CD8-positive, alpha-beta memory T cell (primary cell): ENCODE results near the gene NSUN2. TPM values are rescaled to one million over a fixed set of nuclear protein-coding genes. Genes with fewer than 3 reads are reported as not detected.

Source experiments
- CTCF ChIA-PET: fragments of 350-600 bp; sonication (Branson Sonifier 250); formaldehyde crosslinking; loops from one replicate; lab custom pipeline; 2021; ENCODE audit warnings: antibody characterized with exemption; lab: Charles Lee
- POLR2A ChIA-PET: fragments of 350-600 bp; sonication (Branson Sonifier 250); formaldehyde crosslinking; loops from one replicate; lab custom pipeline; 2021; ENCODE audit warnings: antibody characterized with exemption; lab: Charles Lee
- DNase-seq, 5 donors: peaks; one replicate each; pipeline versions ENCODE4 v3.0.0 to v3.0.0-alpha.2; 2020 to 2022; ENCODE audit warnings: mixed read lengths in 1 of 5
- H3K27ac ChIP-seq: one replicate; pipeline ENCODE4 v1.7.0; 2013; ENCODE audit warnings: low read depth, mild to moderate bottlenecking, low read length, moderate library complexity
- H3K27me3 ChIP-seq: 2 replicates; pipeline ENCODE4 v1.7.0; 2013; ENCODE audit warnings: low read length, mild to moderate bottlenecking; ENCODE audit not compliant: insufficient read depth, poor library complexity, severe bottlenecking
- H3K36me3 ChIP-seq: 2 replicates; pipeline ENCODE4 v1.7.0; 2013; ENCODE audit warnings: mild to moderate bottlenecking, low read length, moderate library complexity; ENCODE audit not compliant: insufficient read depth
- H3K4me1 ChIP-seq: 2 replicates; pipeline ENCODE4 v1.7.0; 2013; ENCODE audit warnings: mild to moderate bottlenecking, low read length, moderate library complexity; ENCODE audit not compliant: insufficient read depth
- H3K4me3 ChIP-seq: 2 replicates; pipeline ENCODE4 v1.7.0; 2013; ENCODE audit warnings: mild to moderate bottlenecking, low read length
- H3K9me3 ChIP-seq: 2 replicates; pipeline ENCODE4 v1.7.0; 2013; ENCODE audit warnings: mild to moderate bottlenecking, low read length
- H3K27ac Mint-ChIP-seq, 8 donors: one replicate each; pipeline ENCODE4 v1.8.0; 2020 to 2021; ENCODE audit warnings: mixed read lengths in 8 of 8, mild to moderate bottlenecking in 6 of 8, inconsistent platforms in 3 of 8, moderate library complexity in 3 of 8
- H3K27me3 Mint-ChIP-seq, 2 donors: one replicate each; pipeline ENCODE4 v1.8.0; 2020 to 2021; ENCODE audit warnings: mixed read lengths in 2 of 2, mild to moderate bottlenecking in 1 of 2, moderate library complexity in 1 of 2
- H3K36me3 Mint-ChIP-seq, 3 donors: one replicate each; pipeline ENCODE4 v1.8.0; 2020 to 2021; ENCODE audit warnings: mixed read lengths in 3 of 3, inconsistent platforms in 1 of 3, mild to moderate bottlenecking in 1 of 3
- H3K4me1 Mint-ChIP-seq, 3 donors: one replicate each; pipeline ENCODE4 v1.8.0; 2020 to 2021; ENCODE audit warnings: mixed read lengths in 3 of 3, inconsistent platforms in 1 of 3, mild to moderate bottlenecking in 1 of 3
- H3K4me3 Mint-ChIP-seq, 7 donors: one replicate each; pipeline ENCODE4 v1.8.0; 2020 to 2021; ENCODE audit warnings: mixed read lengths in 7 of 7, mild to moderate bottlenecking in 6 of 7, moderate library complexity in 4 of 7, inconsistent platforms in 2 of 7
- H3K9me3 Mint-ChIP-seq, 5 donors: one replicate each; pipeline ENCODE4 v1.8.0; 2020 to 2022; ENCODE audit warnings: mixed read lengths in 5 of 5, mild to moderate bottlenecking in 3 of 5, moderate library complexity in 2 of 5, inconsistent platforms in 1 of 5
- polyA plus RNA-seq: library from polyadenylated mRNA; unstranded; fragments of 300-500 nt; fragmentation: Illumina TruSeq; gene quantifications from one replicate; pipeline ENCODE4 v1.2.3, GENCODE V29; 2021
- total RNA-seq, 2 experiments: library from RNA; stranded (reverse); gene quantifications; one replicate each; pipeline ENCODE4 v1.2.3, GENCODE V29; 2021

NSUN2 gene
- total and polyA plus RNA-seq, 3 experiments from 2014 or later, result 40.5 to 124 (median 120) TPM

GRCh38 chr5:6557807-6558575, 74.9 kb downstream of the NSUN2 start:
- H3K4me1 Mint-ChIP-seq, result no peaks in the 10 kb centered on the region
- no peaks in the 10 kb centered on the region for H3K4me1 ChIP-seq
- H3K27ac Mint-ChIP-seq, result no peak overlapping the region
- no peak for DNase-seq
- ChIA-PET POLR2A (no interaction called here), CTCF (no interaction called here)
- no peaks in the 10 kb centered on the region for H3K27me3 ChIP-seq
- no peaks in the 10 kb centered on the region for H3K36me3 Mint-ChIP-seq
- peaks cover 13 to 33% of the 10 kb centered on the region in 2 donors for H3K27me3 Mint-ChIP-seq
- no peaks in the 10 kb centered on the region for H3K36me3 ChIP-seq
- H3K9me3 ChIP-seq, result no peaks in the 10 kb centered on the region
- no peak overlapping the region for H3K27ac ChIP-seq
- H3K4me3 ChIP-seq, result no peak overlapping the region
- H3K4me3 Mint-ChIP-seq, result no peak overlapping the region
- H3K9me3 Mint-ChIP-seq, result peaks cover 0 to 2% (median 0%) of the 10 kb centered on the region in 5 donors

- H3K4me1 Mint-ChIP-seq, result no peaks in the 10 kb centered on the region
These were observed 76.1 kb downstream of the NSUN2 start for GRCh38 chr5:6556802-6557102.

GRCh38 chr5:6556089-6556801, 76.6 kb downstream of the NSUN2 start:
- Histone ChIP-seq H3K27me3 (no peaks in the 10 kb centered on the region), H3K27ac (no peak overlapping the region), H3K4me1 (no peaks in the 10 kb centered on the region), H3K9me3 (no peaks in the 10 kb centered on the region), H3K36me3 (no peaks in the 10 kb centered on the region), H3K4me3 (no peak overlapping the region)
- no peak overlapping the region for H3K27ac Mint-ChIP-seq
- DNase-seq, result no peak
- H3K27me3 Mint-ChIP-seq, result peaks cover 15 to 37% of the 10 kb centered on the region in 2 donors
- CTCF ChIA-PET, result no interaction called here
- H3K9me3 Mint-ChIP-seq, result peaks cover 0 to 2% (median 0%) of the 10 kb centered on the region in 5 donors
- POLR2A ChIA-PET, result no interaction called here
- no peaks in the 10 kb centered on the region for H3K36me3 Mint-ChIP-seq
- no peak overlapping the region for H3K4me3 Mint-ChIP-seq
- no peaks in the 10 kb centered on the region for H3K4me1 Mint-ChIP-seq

More at GRCh38 chr5:6556802-6557102, 76.1 kb downstream of the NSUN2 start:
- DNase-seq, result no peak
- Histone ChIP-seq H3K36me3 (no peaks in the 10 kb centered on the region), H3K9me3 (no peaks in the 10 kb centered on the region), H3K27ac (no peak overlapping the region), H3K4me1 (no peaks in the 10 kb centered on the region), H3K27me3 (no peaks in the 10 kb centered on the region), H3K4me3 (no peak overlapping the region)
- ChIA-PET CTCF (no interaction called here), POLR2A (no interaction called here)
- peaks cover 15 to 36% of the 10 kb centered on the region in 2 donors for H3K27me3 Mint-ChIP-seq
- no peak overlapping the region for H3K4me3 Mint-ChIP-seq
- H3K9me3 Mint-ChIP-seq, result peaks cover 0 to 2% (median 0%) of the 10 kb centered on the region in 5 donors
- H3K36me3 Mint-ChIP-seq, result no peaks in the 10 kb centered on the region
- no peak overlapping the region for H3K27ac Mint-ChIP-seq

- ChIA-PET POLR2A (no interaction called here), CTCF (no interaction called here)
- no peaks in the 10 kb centered on the region for H3K27me3 ChIP-seq
These were observed 78.0 kb downstream of the NSUN2 start for GRCh38 chr5:6554812-6555211.

GRCh38 chr5:6553972-6554371, 78.9 kb downstream of the NSUN2 start:
- H3K4me3 Mint-ChIP-seq, result no peak overlapping the region
- H3K4me1 ChIP-seq, result no peaks in the 10 kb centered on the region
- H3K36me3 Mint-ChIP-seq, result no peaks in the 10 kb centered on the region
- no peak overlapping the region for H3K4me3 ChIP-seq
- no peak overlapping the region for H3K27ac Mint-ChIP-seq
- ChIA-PET POLR2A (no interaction called here), CTCF (no interaction called here)
- no peaks in the 10 kb centered on the region for H3K9me3 Mint-ChIP-seq
- H3K36me3 ChIP-seq, result no peaks in the 10 kb centered on the region
- no peak for DNase-seq
- H3K27me3 Mint-ChIP-seq, result peaks cover 15 to 45% of the 10 kb centered on the region in 2 donors
- H3K4me1 Mint-ChIP-seq, result no peaks in the 10 kb centered on the region
- no peak overlapping the region for H3K27ac ChIP-seq
- H3K9me3 ChIP-seq, result no peaks in the 10 kb centered on the region
- H3K27me3 ChIP-seq, result no peaks in the 10 kb centered on the region

More at GRCh38 chr5:6554812-6555211, 78.0 kb downstream of the NSUN2 start:
- Mint-ChIP-seq H3K9me3 (no peaks in the 10 kb centered on the region), H3K4me1 (no peaks in the 10 kb centered on the region), H3K27me3 (peaks cover 15 to 45% of the 10 kb centered on the region in 2 donors), H3K27ac (no peak overlapping the region), H3K4me3 (no peak overlapping the region), H3K36me3 (no peaks in the 10 kb centered on the region)
- no peaks in the 10 kb centered on the region for H3K36me3 ChIP-seq
- no peak overlapping the region for H3K27ac ChIP-seq
- H3K4me3 ChIP-seq, result no peak overlapping the region
- H3K9me3 ChIP-seq, result no peaks in the 10 kb centered on the region
- no peak for DNase-seq
- H3K4me1 ChIP-seq, result no peaks in the 10 kb centered on the region

- Histone ChIP-seq H3K36me3 (no peaks in the 10 kb centered on the region), H3K9me3 (no peaks in the 10 kb centered on the region), H3K27ac (no peak overlapping the region), H3K4me3 (no peak overlapping the region), H3K4me1 (no peaks in the 10 kb centered on the region), H3K27me3 (no peaks in the 10 kb centered on the region)
- Mint-ChIP-seq H3K9me3 (no peaks in the 10 kb centered on the region), H3K4me3 (no peak overlapping the region), H3K36me3 (no peaks in the 10 kb centered on the region), H3K27ac (no peak overlapping the region), H3K27me3 (peaks cover 12 to 45% of the 10 kb centered on the region in 2 donors), H3K4me1 (no peaks in the 10 kb centered on the region)
- ChIA-PET POLR2A (no interaction called here), CTCF (no interaction called here)
- no peak for DNase-seq
These were observed 80.2 kb downstream of the NSUN2 start for GRCh38 chr5:6552612-6553011.

GRCh38 chr5:6551955-6552313, 80.9 kb downstream of the NSUN2 start:
- H3K36me3 ChIP-seq, result no peaks in the 10 kb centered on the region
- no peaks in the 10 kb centered on the region for H3K4me1 Mint-ChIP-seq
- ChIA-PET CTCF (no interaction called here), POLR2A (no interaction called here)
- H3K9me3 Mint-ChIP-seq, result no peaks in the 10 kb centered on the region
- H3K9me3 ChIP-seq, result no peaks in the 10 kb centered on the region
- H3K4me3 Mint-ChIP-seq, result no peak overlapping the region
- no peaks in the 10 kb centered on the region for H3K36me3 Mint-ChIP-seq
- DNase-seq, result no peak
- H3K4me1 ChIP-seq, result no peaks in the 10 kb centered on the region
- no peak overlapping the region for H3K27ac ChIP-seq
- peaks cover 12 to 44% of the 10 kb centered on the region in 2 donors for H3K27me3 Mint-ChIP-seq
- H3K27me3 ChIP-seq, result no peaks in the 10 kb centered on the region
- no peak overlapping the region for H3K27ac Mint-ChIP-seq
- H3K4me3 ChIP-seq, result no peak overlapping the region

- Histone ChIP-seq H3K36me3 (no peaks in the 10 kb centered on the region), H3K27me3 (no peaks in the 10 kb centered on the region), H3K27ac (no peak overlapping the region), H3K4me1 (no peaks in the 10 kb centered on the region), H3K4me3 (no peak overlapping the region), H3K9me3 (no peaks in the 10 kb centered on the region)
- H3K27ac Mint-ChIP-seq, result no peak overlapping the region
- H3K4me1 Mint-ChIP-seq, result no peaks in the 10 kb centered on the region
- no peaks in the 10 kb centered on the region for H3K36me3 Mint-ChIP-seq
- POLR2A ChIA-PET, result no interaction called here
- CTCF ChIA-PET, result no interaction called here
- no peak overlapping the region for H3K4me3 Mint-ChIP-seq
- no peak for DNase-seq
- no peaks in the 10 kb centered on the region for H3K9me3 Mint-ChIP-seq
- H3K27me3 Mint-ChIP-seq, result peaks cover 10 to 41% of the 10 kb centered on the region in 2 donors
These were observed 81.4 kb downstream of the NSUN2 start for GRCh38 chr5:6551287-6551954.
